ENCODE data around the gene CUX1. TPM values are rescaled to one million over a fixed set of nuclear protein-coding genes. Genes with fewer than 3 reads are reported as not detected.

CUX1 gene
- total and polyA plus RNA-seq, 2 donors (not counting 1 experiment from before 2014, with no cell fraction given), result 10.8 to 86.5 TPM

GRCh38 chr7:102064361-102065025 is 247.1 kb downstream of the CUX1 start:
- CTCF ChIA-PET, result interaction anchor here (1.7 kb wide), 1 partner anchor 208 kb away, joined by 4 read pairs; no protein-coding TSS in a partner anchor
- no peak for ATAC-seq (ENCODE audit: low read depth)

More at GRCh38 chr7:102064361-102065025, 247.1 kb downstream of the CUX1 start:
- WGBS (ENCODE audit: insufficient coverage), result 85% methylated on average over 8 of the region's 12 CpGs
- H3K27me3 ChIP-seq (replicated peaks in 1 of 4; ENCODE audit: control extremely low read depth in 1 of 4, control insufficient read depth in 3 of 4, insufficient read depth in 4 of 4, low read length in 3 of 4), result no peaks in the 10 kb centered on the region
- peaks cover 11 to 16% of the 10 kb centered on the region in 2 donors for H3K4me1 ChIP-seq (ENCODE audit: control insufficient read depth in 2 of 2, insufficient read depth in 2 of 2, low read length in 2 of 2)
- intact Hi-C loops (cut with micrococcal nuclease), result loop anchor here (5.0 kb wide), 2 partner anchors 72 to 207 kb away; no protein-coding TSS in a partner anchor
- H3K36me3 ChIP-seq (replicated peaks in 1 of 2; ENCODE audit: control extremely low read depth in 1 of 2, control insufficient read depth in 1 of 2, extremely low read depth in 1 of 2, insufficient read depth in 2 of 2, low read length in 1 of 2), result peaks cover 0 to 3% of the 10 kb centered on the region in 2 experiments
- Mint-ChIP-seq H3K4me1 (peaks cover 29% of the 10 kb centered on the region), H3K27ac (peak overlapping the region; percentile 21), H3K27me3 (no peaks in the 10 kb centered on the region), H3K4me3 (no peak overlapping the region), H3K9me3 (ENCODE audit: insufficient read depth) (no peaks in the 10 kb centered on the region)
- H3K4me2 ChIP-seq (replicated peaks; ENCODE audit: low read depth, low read length, poor library complexity, severe bottlenecking), result no peak overlapping the region
- H3K9ac ChIP-seq (ENCODE audit: low read length), result no peak overlapping the region
- TF ChIP-seq CTCF (IDR thresholded peaks at IDR 0.05) (no peak), EZH2 (IDR thresholded peaks at IDR 0.05; ENCODE audit: borderline replicate concordance, insufficient read depth, low read depth, low read length, poor library complexity, severe bottlenecking) (no peak)
- H3K4me3 ChIP-seq (ENCODE audit: control extremely low read depth in 1 of 5, extremely low read depth in 1 of 5, insufficient read depth in 1 of 5, low read depth in 2 of 5, low read length in 4 of 5), result no peak overlapping the region
- H4K20me1 ChIP-seq (ENCODE audit: control insufficient read depth, insufficient read depth, low read length, poor library complexity, severe bottlenecking), result peaks cover 10% of the 10 kb centered on the region
- H3K9me3 ChIP-seq (ENCODE audit: control extremely low read depth in 1 of 3, control insufficient read depth in 2 of 3, insufficient read depth in 1 of 3, low read length in 2 of 3), result no peaks in the 10 kb centered on the region
- POLR2A ChIA-PET, result no interaction called here
- H3K27ac ChIP-seq (ENCODE audit: low read length in 2 of 2), result no peak overlapping the region
- no peak for DNase-seq
- H2AFZ ChIP-seq (ENCODE audit: insufficient read depth, low read depth, low read length, poor library complexity, severe bottlenecking), result no peak overlapping the region
- H3K79me2 ChIP-seq (ENCODE audit: control insufficient read depth, insufficient read depth, low read length), result peaks cover 36% of the 10 kb centered on the region
